ENCODE measurements around the gene MRPS35. TPM values are rescaled to one million over a fixed set of nuclear protein-coding genes. Genes with fewer than 3 reads are reported as not detected.

Gene MRPS35
- total RNA-seq, result 56.7 TPM
- long read RNA-seq, transcript MRPS35-201 (8 exons, 1,888 nt), result major isoform, 88 of 93 reads
- long read RNA-seq, partial matches to known transcripts, result 2 of 93 reads
- long read RNA-seq, other reads (novel, unspliced or antisense), result 2 of 93 reads

GRCh38 chr12:27710592-27711316, at the start of gene MRPS35:
Gene MRPS35, plus strand, starts transcription at chr12:27710832. Its CDS starts 12 bp downstream, at chr12:27710844.
- peak; percentile 95 for DNase-seq (ENCODE audit: missing footprints)
- intact Hi-C loops (cut with DNase I), result loop anchor here (10.0 kb wide), 1 partner anchor 484 kb away; the partner anchor contains the start of gene CCDC91
- ATAC-seq, result peak; percentile 98

GRCh38 chr12:27665704-27666103, 44.9 kb upstream of the MRPS35 start:
- ATAC-seq, result no peak
- intact Hi-C loops (cut with DNase I), result no loop called here

GRCh38 chr12:27666510-27666909, 44.1 kb upstream of the MRPS35 start:
- ATAC-seq (no peak), DNase-seq (ENCODE audit: missing footprints) (no peak)
- intact Hi-C loops (cut with DNase I), result no loop called here

More at GRCh38 chr12:27665704-27666103, 44.9 kb upstream of the MRPS35 start:
- DNase-seq (ENCODE audit: missing footprints), result no peak

- intact Hi-C loops (cut with DNase I), result no loop called here
- no peak for DNase-seq (ENCODE audit: missing footprints)
- ATAC-seq, result peak; percentile 44
Observed at GRCh38 chr12:27667540-27667939, 43.1 kb upstream of the MRPS35 start.

GRCh38 chr12:27672051-27672450, 38.6 kb upstream of the MRPS35 start:
- DNase-seq (ENCODE audit: missing footprints) (no peak), ATAC-seq (no peak)
- intact Hi-C loops (cut with DNase I), result no loop called here

GRCh38 chr12:27672643-27673042, 38.0 kb upstream of the MRPS35 start:
- DNase-seq (ENCODE audit: missing footprints) (no peak), ATAC-seq (no peak)
- intact Hi-C loops (cut with DNase I), result no loop called here

- intact Hi-C loops (cut with DNase I), result no loop called here
- ATAC-seq (peak; percentile 70), DNase-seq (ENCODE audit: missing footprints) (no peak)
Observed at GRCh38 chr12:27673101-27673718, 37.4 kb upstream of the MRPS35 start.

- intact Hi-C loops (cut with DNase I), result no loop called here
- no peak for DNase-seq (ENCODE audit: missing footprints)
- ATAC-seq, result no peak
Observed at GRCh38 chr12:27674989-27675388, 35.6 kb upstream of the MRPS35 start.

GRCh38 chr12:27680619-27681018, 30.0 kb upstream of the MRPS35 start:
- ATAC-seq (no peak), DNase-seq (ENCODE audit: missing footprints) (no peak)
- intact Hi-C loops (cut with DNase I), result no loop called here

GRCh38 chr12:27682534-27682933, 28.1 kb upstream of the MRPS35 start:
- intact Hi-C loops (cut with DNase I), result no loop called here
- ATAC-seq (no peak), DNase-seq (ENCODE audit: missing footprints) (no peak)

GRCh38 chr12:27685274-27685673, 25.4 kb upstream of the MRPS35 start:
- ATAC-seq, result no peak
- intact Hi-C loops (cut with DNase I), result no loop called here

GRCh38 chr12:27686147-27686546, 24.5 kb upstream of the MRPS35 start:
- intact Hi-C loops (cut with DNase I), result no loop called here
- no peak for DNase-seq (ENCODE audit: missing footprints)
- ATAC-seq, result no peak

More at GRCh38 chr12:27685274-27685673, 25.4 kb upstream of the MRPS35 start:
- no peak for DNase-seq (ENCODE audit: missing footprints)

- no peak for ATAC-seq
- DNase-seq (ENCODE audit: missing footprints), result no peak
- intact Hi-C loops (cut with DNase I), result no loop called here
Observed at GRCh38 chr12:27688671-27689070, 22.0 kb upstream of the MRPS35 start.

- ATAC-seq (no peak), DNase-seq (ENCODE audit: missing footprints) (no peak)
- intact Hi-C loops (cut with DNase I), result no loop called here
Observed at GRCh38 chr12:27689558-27690180, 21.0 kb upstream of the MRPS35 start.

GRCh38 chr12:27693403-27693802, 17.2 kb upstream of the MRPS35 start:
- intact Hi-C loops (cut with DNase I), result no loop called here
- no peak for ATAC-seq
- no peak for DNase-seq (ENCODE audit: missing footprints)

- ATAC-seq (no peak), DNase-seq (ENCODE audit: missing footprints) (no peak)
- intact Hi-C loops (cut with DNase I), result no loop called here
Observed at GRCh38 chr12:27695556-27696292, 14.9 kb upstream of the MRPS35 start.

GRCh38 chr12:27696293-27696652, 14.4 kb upstream of the MRPS35 start, which contains the start of gene REP15:
Gene REP15, plus strand, starts transcription at chr12:27696447. Its CDS starts 116 bp downstream, at chr12:27696563.
- DNase-seq (ENCODE audit: missing footprints) (no peak), ATAC-seq (no peak)
- intact Hi-C loops (cut with DNase I), result no loop called here

- intact Hi-C loops (cut with DNase I), result no loop called here
- ATAC-seq (no peak), DNase-seq (ENCODE audit: missing footprints) (no peak)
Observed at GRCh38 chr12:27696864-27697564, 13.6 kb upstream of the MRPS35 start.

All from Right ventricle myocardium inferior (tissue), 1 donor.